ENCODE measurements around the gene PSMD10. TPM values are rescaled to one million over a fixed set of nuclear protein-coding genes. Genes with fewer than 3 reads are reported as not detected.

The PSMD10 gene
- total and polyA plus RNA-seq, 4 donors, result 17.7 to 21.9 (median 19.1) TPM

GRCh38 chrX:108091878-108092291 lies 543 bp upstream of the PSMD10 start:
- peaks cover 0 to 3% (median 1%) of the 10 kb centered on the region in 4 donors for H3K36me3 ChIP-seq (ENCODE audit: control insufficient read depth in 4 of 4, insufficient read depth in 3 of 4, low read depth in 1 of 4, low read length in 3 of 4)
- peak overlapping the region; percentile 29 to 93 (median 69) for H3K4me3 ChIP-seq (ENCODE audit: low read depth in 1 of 3, low read length in 3 of 3)
- 0% methylated on average over 15 of the region's 15 CpGs for WGBS
- no peaks in the 10 kb centered on the region for H3K27me3 ChIP-seq (ENCODE audit: control insufficient read depth in 4 of 4, insufficient read depth in 4 of 4, low read length in 3 of 4)
- peak overlapping the region in 1 of 2 donors; percentile 72 for H3K9ac ChIP-seq (ENCODE audit: low read depth in 1 of 2, low read length in 2 of 2)
- H3K9me3 ChIP-seq (ENCODE audit: control insufficient read depth in 4 of 4, low read length in 3 of 4), result no peaks in the 10 kb centered on the region
- no peak for TF ChIP-seq RAD21 (IDR thresholded peaks at IDR 0.05)
- TF ChIP-seq FOXA1 (IDR thresholded peaks at IDR 0.05), result no peak
- peak; percentile 8 for TF ChIP-seq YY1 (IDR thresholded peaks at IDR 0.05)
- TF ChIP-seq REST (IDR thresholded peaks at IDR 0.05), result no peak
- peak; percentile 72 for TF ChIP-seq TAF1 (conservative IDR thresholded peaks at IDR 0.05)
- no peak for DNase-seq (ENCODE audit: low spot score)
- H3K27ac ChIP-seq (ENCODE audit: low read depth in 1 of 2, low read length in 2 of 2), result peak overlapping the region; percentile 4 to 76
- peaks cover 0 to 4% (median 2%) of the 10 kb centered on the region in 4 donors for H3K4me1 ChIP-seq (ENCODE audit: control insufficient read depth in 4 of 4, insufficient read depth in 4 of 4, low read length in 3 of 4)

GRCh38 chrX:108090491-108091263 lies 665 bp downstream of the PSMD10 start:
- DNase-seq (ENCODE audit: low spot score), result no peak
- Histone ChIP-seq H3K9ac (ENCODE audit: low read depth in 1 of 2, low read length in 2 of 2) (peak overlapping the region; percentile 64 to 93), H3K27me3 (ENCODE audit: control insufficient read depth in 4 of 4, insufficient read depth in 4 of 4, low read length in 3 of 4) (no peaks in the 10 kb centered on the region), H3K4me1 (ENCODE audit: control insufficient read depth in 4 of 4, insufficient read depth in 4 of 4, low read length in 3 of 4) (peaks cover 0 to 4% (median 2%) of the 10 kb centered on the region in 4 donors), H3K4me3 (ENCODE audit: low read depth in 1 of 3, low read length in 3 of 3) (peak overlapping the region; percentile 64 to 86 (median 65)), H3K9me3 (ENCODE audit: control insufficient read depth in 4 of 4, low read length in 3 of 4) (no peaks in the 10 kb centered on the region), H3K36me3 (ENCODE audit: control insufficient read depth in 4 of 4, insufficient read depth in 3 of 4, low read depth in 1 of 4, low read length in 3 of 4) (peaks cover 0 to 5% (median 2%) of the 10 kb centered on the region in 4 donors), H3K27ac (ENCODE audit: low read depth in 1 of 2, low read length in 2 of 2) (peak overlapping the region; percentile 69 to 88)
- WGBS, result under 1% methylated on average over 20 of the region's 20 CpGs
- TF ChIP-seq, protein P1, sequence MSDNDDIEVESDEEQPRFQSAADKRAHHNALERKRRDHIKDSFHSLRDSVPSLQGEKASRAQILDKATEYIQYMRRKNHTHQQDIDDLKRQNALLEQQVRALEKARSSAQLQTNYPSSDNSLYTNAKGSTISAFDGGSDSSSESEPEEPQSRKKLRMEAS (IDR thresholded peaks at IDR 0.05), result no peak
- TF ChIP-seq, protein P2, sequence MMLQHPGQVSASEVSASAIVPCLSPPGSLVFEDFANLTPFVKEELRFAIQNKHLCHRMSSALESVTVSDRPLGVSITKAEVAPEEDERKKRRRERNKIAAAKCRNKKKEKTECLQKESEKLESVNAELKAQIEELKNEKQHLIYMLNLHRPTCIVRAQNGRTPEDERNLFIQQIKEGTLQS (IDR thresholded peaks at IDR 0.05), result no peak
- TF ChIP-seq RXRA (IDR thresholded peaks at IDR 0.05) (no peak), REST (IDR thresholded peaks at IDR 0.05) (no peak), NR2F2 (IDR thresholded peaks at IDR 0.05) (no peak), HNF4A (conservative IDR thresholded peaks at IDR 0.05) (no peak), CTCF (IDR thresholded peaks at IDR 0.05; ENCODE audit: low read depth, low read length, missing input control) (no peak), JUND (IDR thresholded peaks at IDR 0.05) (no peak), RAD21 (IDR thresholded peaks at IDR 0.05) (no peak), GABPA (IDR thresholded peaks at IDR 0.05 in 1 of 2, conservative IDR thresholded peaks at IDR 0.05 in 1 of 2) (no peak), YY1 (IDR thresholded peaks at IDR 0.05) (no peak), HNF4G (IDR thresholded peaks at IDR 0.05) (no peak), EGR1 (IDR thresholded peaks at IDR 0.05; ENCODE audit: low read depth in 2 of 2) (no peak), SP1 (IDR thresholded peaks at IDR 0.05) (no peak), TAF1 (conservative IDR thresholded peaks at IDR 0.05) (no peak)
- TF ChIP-seq, protein P3, sequence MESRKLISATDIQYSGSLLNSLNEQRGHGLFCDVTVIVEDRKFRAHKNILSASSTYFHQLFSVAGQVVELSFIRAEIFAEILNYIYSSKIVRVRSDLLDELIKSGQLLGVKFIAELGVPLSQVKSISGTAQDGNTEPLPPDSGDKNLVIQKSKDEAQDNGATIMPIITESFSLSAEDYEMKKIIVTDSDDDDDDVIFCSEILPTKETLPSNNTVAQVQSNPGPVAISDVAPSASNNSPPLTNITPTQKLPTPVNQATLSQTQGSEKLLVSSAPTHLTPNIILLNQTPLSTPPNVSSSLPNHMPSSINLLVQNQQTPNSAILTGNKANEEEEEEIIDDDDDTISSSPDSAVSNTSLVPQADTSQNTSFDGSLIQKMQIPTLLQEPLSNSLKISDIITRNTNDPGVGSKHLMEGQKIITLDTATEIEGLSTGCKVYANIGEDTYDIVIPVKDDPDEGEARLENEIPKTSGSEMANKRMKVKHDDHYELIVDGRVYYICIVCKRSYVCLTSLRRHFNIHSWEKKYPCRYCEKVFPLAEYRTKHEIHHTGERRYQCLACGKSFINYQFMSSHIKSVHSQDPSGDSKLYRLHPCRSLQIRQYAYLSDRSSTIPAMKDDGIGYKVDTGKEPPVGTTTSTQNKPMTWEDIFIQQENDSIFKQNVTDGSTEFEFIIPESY (IDR thresholded peaks at IDR 0.05), result no peak

Data from liver (tissue), 9 donors.